OCI-LY7 (cell line): ENCODE results near the gene HDAC4. TPM values are rescaled to one million over a fixed set of nuclear protein-coding genes. Genes with fewer than 3 reads are reported as not detected.

Source experiments
- BruUV-seq: library from RNA; stranded (reverse); fragments of 400-500 nt; replicated peaks from 2 replicates; lab custom pipeline; 2021; lab: Mats Ljungman, UMichigan
- CTCF ChIA-PET: fragments of 300-600 bp; sonication (Branson Sonifier 250); formaldehyde crosslinking; loops from one replicate; lab custom pipeline; 2022; ENCODE audit warnings: antibody characterized with exemption; ENCODE audit not compliant: unreplicated experiment; lab: Charles Lee
- POLR2A ChIA-PET: fragments of 300-600 bp; sonication (Branson Sonifier 250); formaldehyde crosslinking; loops from one replicate; lab custom pipeline; 2022; ENCODE audit warnings: antibody characterized with exemption; lab: Charles Lee
- DNase-seq: peaks from one replicate; pipeline ENCODE4 v3.0.0-alpha.2; 2015; ENCODE audit warnings: low spot score
- H2AFZ ChIP-seq: fragments of 200-600 bp; sonication (generic), shearing (Covaris generic); 2 replicates; pipeline ENCODE4 v1.6.1; 2014; ENCODE audit warnings: mild to moderate bottlenecking, antibody characterized with exemption, low read length, moderate library complexity
- H3K27ac ChIP-seq: fragments of 200-600 bp; sonication (generic); 2 replicates; pipeline ENCODE4 v1.5.1; 2014; ENCODE audit warnings: mixed run types, low read depth, mild to moderate bottlenecking, moderate library complexity, low read length, inconsistent platforms; ENCODE audit not compliant: poor library complexity, severe bottlenecking
- H3K36me3 ChIP-seq: fragments of 200-600 bp; sonication (generic); 2 replicates; pipeline ENCODE4 v1.6.1; 2014; ENCODE audit warnings: mild to moderate bottlenecking, antibody characterized with exemption, low read length, moderate library complexity, mixed read lengths; ENCODE audit not compliant: insufficient read depth
- H3K4me1 ChIP-seq: fragments of 200-600 bp; sonication (generic); 2 replicates; pipeline ENCODE4 v1.5.1; 2014; ENCODE audit warnings: mild to moderate bottlenecking, low read length; ENCODE audit not compliant: insufficient read depth, poor library complexity, severe bottlenecking
- H3K4me2 ChIP-seq: fragments of 200-600 bp; sonication (generic); 2 replicates; pipeline ENCODE4 v1.6.1; 2014; ENCODE audit warnings: mild to moderate bottlenecking, low read length
- H3K4me3 ChIP-seq: fragments of 200-600 bp; sonication (generic); 2 replicates; pipeline ENCODE4 v1.5.1; 2014; ENCODE audit warnings: mild to moderate bottlenecking, low read depth, low read length; ENCODE audit not compliant: poor library complexity, severe bottlenecking
- H3K79me2 ChIP-seq: fragments of 200-600 bp; sonication (generic); 2 replicates; pipeline ENCODE4 v1.6.1; 2016; ENCODE audit warnings: low read depth, mild to moderate bottlenecking, low read length, moderate library complexity, mixed read lengths; ENCODE audit not compliant: insufficient read depth
- H3K9me2 ChIP-seq: fragments of 200-600 bp; sonication (generic); 2 replicates; pipeline ENCODE4 v1.6.1; 2016; ENCODE audit warnings: mild to moderate bottlenecking, low read length, mixed read lengths; ENCODE audit not compliant: insufficient read depth
- H3K9me3 ChIP-seq: fragments of 200-600 bp; sonication (generic); 2 replicates; pipeline ENCODE4 v1.6.1; 2014; ENCODE audit warnings: mild to moderate bottlenecking, mixed run types, low read length, mixed read lengths
- H4K20me1 ChIP-seq: fragments of 200-600 bp; sonication (generic); 2 replicates; pipeline ENCODE4 v1.6.1; 2014; ENCODE audit warnings: mild to moderate bottlenecking, antibody characterized with exemption, low read length, moderate library complexity, mixed read lengths; ENCODE audit not compliant: insufficient read depth
- CTCF ChIP-seq: fragments of 200-600 bp; sonication (generic); conservative IDR thresholded peaks from 2 replicates; pipeline ENCODE4 v1.5.1; 2014; ENCODE audit warnings: mild to moderate bottlenecking, antibody characterized with exemption, low read length, moderate library complexity, mixed read lengths
- EZH2phosphoT487 ChIP-seq: fragments of 200-600 bp; sonication (generic); IDR thresholded peaks from 2 replicates; pipeline ENCODE4 v1.6.1; 2018; ENCODE audit warnings: low read depth, borderline replicate concordance, mild to moderate bottlenecking, mixed run types, antibody characterized with exemption, low read length, moderate library complexity, mixed read lengths
- intact Hi-C: fragments of 100-400 bp; cut with micrococcal nuclease; formaldehyde crosslinking; loops from one replicate; pipeline ENCODE4 v1.10.0; 2022; ENCODE audit not compliant: unreplicated experiment
- total RNA-seq, 2 experiments: library from RNA; depleted of rRNA in 1 of 2; stranded (reverse); fragments of >200 nt in 1 of 2; shearing (Covaris generic) in 1 of 2; gene quantifications; 2 replicates each; pipeline ENCODE4 v1.2.3, GENCODE V29; 2014 to 2022

HDAC4 gene
- total RNA-seq, 2 experiments from 2014 or later, result 10.2 to 20.6 TPM

DNA sequence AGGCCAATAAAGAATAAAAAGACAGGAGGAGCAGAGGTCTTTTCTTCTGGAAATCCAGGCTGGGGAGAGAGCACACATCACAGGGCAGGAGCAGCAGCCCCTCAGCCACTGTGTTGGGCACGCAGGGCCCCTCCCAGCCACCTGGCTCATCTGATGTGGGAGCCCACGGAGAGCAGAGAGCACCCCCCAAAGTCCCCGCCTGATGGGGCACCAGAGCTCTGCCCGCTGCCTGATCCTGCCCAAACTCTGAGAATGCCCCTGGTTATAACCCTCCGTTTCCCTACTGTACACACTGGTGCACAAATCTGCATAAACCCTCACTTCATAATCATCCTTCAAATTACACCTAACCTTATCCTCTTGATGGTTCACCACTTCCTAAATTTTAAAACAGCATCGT lies 111.3 kb downstream of the HDAC4 start:
- Histone ChIP-seq H3K9me3 (no peaks in the 10 kb centered on the region), H3K36me3 (no peaks in the 10 kb centered on the region), H3K4me3 (no peak overlapping the region), H3K27ac (no peak overlapping the region), H3K4me2 (no peak overlapping the region), H4K20me1 (peaks cover 17% of the 10 kb centered on the region), H2AFZ (no peak overlapping the region), H3K9me2 (no peaks in the 10 kb centered on the region), H3K4me1 (peaks cover 16% of the 10 kb centered on the region), H3K79me2 (no peaks in the 10 kb centered on the region)
- no peak for TF ChIP-seq EZH2phosphoT487
- no peak for TF ChIP-seq CTCF
- DNase-seq, result no peak
- ChIA-PET POLR2A (interaction anchor here (0.9 kb wide), 1 partner anchor 12 kb away, joined by 3 read pairs; no protein-coding TSS in a partner anchor), CTCF (no interaction called here)
- intact Hi-C loops, result no loop called here
- no TSS peak for BruUV-seq

DNA sequence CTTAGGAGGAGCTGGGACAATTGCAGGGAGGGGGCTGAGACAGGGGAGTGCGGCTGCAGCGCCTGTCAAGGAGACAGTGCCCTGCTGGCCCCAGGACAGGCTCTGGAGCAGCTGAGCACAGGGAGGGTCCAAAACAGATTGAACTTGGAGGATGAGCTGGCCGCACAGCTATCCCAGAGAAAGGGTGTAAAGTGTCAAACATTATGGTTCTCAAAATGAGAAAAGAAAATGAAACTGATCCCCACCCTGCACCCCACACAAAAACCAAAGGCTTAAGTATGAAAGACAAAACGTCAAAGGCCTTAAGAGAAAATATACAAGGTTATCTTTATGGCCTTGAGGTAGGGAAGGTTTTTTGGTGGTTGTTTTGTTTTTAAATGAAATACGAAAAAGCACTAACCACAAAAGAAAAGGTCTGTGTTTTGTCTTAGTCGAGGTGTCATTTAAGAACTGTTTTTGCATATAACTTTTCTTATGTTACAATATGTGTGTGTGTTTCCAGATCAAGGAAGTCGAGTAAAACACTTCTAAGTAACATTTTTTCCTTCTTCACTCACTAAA lies 111.8 kb downstream of the HDAC4 start:
- no peak for DNase-seq
- POLR2A ChIA-PET, result interaction anchor here (0.9 kb wide), 1 partner anchor 13 kb away, joined by 3 read pairs; no protein-coding TSS in a partner anchor

More for the DNA sequence above, 111.8 kb downstream of the HDAC4 start:
- H4K20me1 ChIP-seq, result peaks cover 17% of the 10 kb centered on the region
- H3K4me2 ChIP-seq, result no peak overlapping the region
- H3K4me1 ChIP-seq, result peaks cover 16% of the 10 kb centered on the region
- no peak overlapping the region for H2AFZ ChIP-seq
- no peak for TF ChIP-seq CTCF
- no peak for TF ChIP-seq EZH2phosphoT487
- no peak overlapping the region for H3K27ac ChIP-seq
- no peaks in the 10 kb centered on the region for H3K79me2 ChIP-seq
- H3K4me3 ChIP-seq, result no peak overlapping the region
- no TSS peak for BruUV-seq
- no peaks in the 10 kb centered on the region for H3K36me3 ChIP-seq
- H3K9me3 ChIP-seq, result no peaks in the 10 kb centered on the region
- CTCF ChIA-PET, result no interaction called here
- intact Hi-C loops, result no loop called here
- no peaks in the 10 kb centered on the region for H3K9me2 ChIP-seq
